ENCODE measurements around the gene TLR9.

DNA sequence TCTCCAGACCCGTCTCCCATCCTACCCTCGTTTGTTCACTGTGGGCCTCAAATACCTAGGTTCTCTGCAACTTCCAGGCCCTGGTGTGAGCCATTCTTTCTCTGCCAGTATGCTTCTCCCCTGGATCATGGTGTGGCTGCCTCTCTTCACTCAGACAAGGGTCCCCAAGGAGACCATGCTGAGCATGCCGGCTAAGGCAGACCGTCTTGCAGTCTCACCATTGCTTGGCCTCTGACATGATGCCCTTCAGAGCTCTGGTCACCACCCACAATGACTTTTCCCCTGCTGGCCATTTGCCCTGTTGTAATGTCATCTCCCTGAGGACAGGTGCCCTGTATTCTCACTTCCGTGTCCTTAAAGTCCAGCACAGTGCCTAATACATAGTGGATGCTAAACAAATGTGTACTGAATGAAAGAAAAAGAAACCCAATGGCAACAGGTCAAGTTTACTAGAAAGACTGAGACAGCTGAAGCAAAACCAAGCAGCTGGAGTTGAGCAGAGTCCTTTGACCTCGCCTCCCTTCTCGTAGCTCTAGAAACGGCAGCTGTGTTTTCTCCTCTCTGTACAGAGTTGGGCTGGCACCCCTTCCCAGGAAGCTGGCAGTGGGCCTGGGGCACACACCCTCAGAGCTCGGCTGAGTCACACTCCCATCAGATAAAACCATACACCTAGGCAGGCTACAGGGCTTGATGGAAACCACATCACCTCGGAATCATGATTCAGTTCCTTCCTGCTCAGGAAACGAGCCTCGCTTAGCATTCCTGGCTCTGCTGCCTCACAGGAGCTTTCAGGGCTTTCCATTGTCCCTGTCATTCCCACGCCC is 8.6 kb downstream of the TLR9 start:
- TF ChIP-seq, protein P1, sequence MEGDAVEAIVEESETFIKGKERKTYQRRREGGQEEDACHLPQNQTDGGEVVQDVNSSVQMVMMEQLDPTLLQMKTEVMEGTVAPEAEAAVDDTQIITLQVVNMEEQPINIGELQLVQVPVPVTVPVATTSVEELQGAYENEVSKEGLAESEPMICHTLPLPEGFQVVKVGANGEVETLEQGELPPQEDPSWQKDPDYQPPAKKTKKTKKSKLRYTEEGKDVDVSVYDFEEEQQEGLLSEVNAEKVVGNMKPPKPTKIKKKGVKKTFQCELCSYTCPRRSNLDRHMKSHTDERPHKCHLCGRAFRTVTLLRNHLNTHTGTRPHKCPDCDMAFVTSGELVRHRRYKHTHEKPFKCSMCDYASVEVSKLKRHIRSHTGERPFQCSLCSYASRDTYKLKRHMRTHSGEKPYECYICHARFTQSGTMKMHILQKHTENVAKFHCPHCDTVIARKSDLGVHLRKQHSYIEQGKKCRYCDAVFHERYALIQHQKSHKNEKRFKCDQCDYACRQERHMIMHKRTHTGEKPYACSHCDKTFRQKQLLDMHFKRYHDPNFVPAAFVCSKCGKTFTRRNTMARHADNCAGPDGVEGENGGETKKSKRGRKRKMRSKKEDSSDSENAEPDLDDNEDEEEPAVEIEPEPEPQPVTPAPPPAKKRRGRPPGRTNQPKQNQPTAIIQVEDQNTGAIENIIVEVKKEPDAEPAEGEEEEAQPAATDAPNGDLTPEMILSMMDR (IDR thresholded peaks at IDR 0.05): no peak
- TF ChIP-seq POLR2A (IDR thresholded peaks at IDR 0.05): no peak

Measured in uterus (tissue), 2 donors.